K562 (cell line): Measurements from ENCODE around the gene SELPLG. TPM values are rescaled to one million over a fixed set of nuclear protein-coding genes. Genes with fewer than 3 reads are reported as not detected.

Experiments used
- IRF2 ChIP-seq: sonication (generic); formaldehyde crosslinking; IDR thresholded peaks from 2 replicates; pipeline ENCODE4 v1.8.1; 2022; ENCODE audit warnings: mild to moderate bottlenecking, missing genetic modification reagents
- KDM4B ChIP-seq, 2 experiments: fragments of 450-650 bp in 1 of 2; sonication (generic) in 1 of 2; IDR thresholded peaks; 2 replicates each; pipeline ENCODE4 v1.6.1; 2016 to 2017; ENCODE audit warnings: borderline replicate concordance in 2 of 2, antibody characterized with exemption in 1 of 2, low read depth in 1 of 2, mild to moderate bottlenecking in 1 of 2
- RNF2 ChIP-seq: sonication (generic); IDR thresholded peaks from 2 replicates; pipeline ENCODE4 v1.6.1; 2016
- SOX6 ChIP-seq: fragments of 450-650 bp; IDR thresholded peaks from 2 replicates; pipeline ENCODE4 v1.6.1; 2014; ENCODE audit warnings: mild to moderate bottlenecking
- SP1 ChIP-seq: sonication (generic); formaldehyde crosslinking; IDR thresholded peaks from 2 replicates; pipeline ENCODE4 v1.8.1; 2022; ENCODE audit warnings: mild to moderate bottlenecking, missing genetic modification reagents
- ZFX ChIP-seq: sonication (generic); formaldehyde crosslinking; IDR thresholded peaks from 2 replicates; pipeline ENCODE4 v1.8.0; 2022; ENCODE audit warnings: mild to moderate bottlenecking, missing genetic modification reagents, moderate library complexity
- ZNF165 ChIP-seq: fragments of 250-450 bp; sonication (Bioruptor Pico); IDR thresholded peaks from 2 replicates; pipeline ENCODE4 v1.4.0; 2020; ENCODE audit warnings: borderline replicate concordance
- ZNF57 ChIP-seq: fragments of 450-650 bp; formaldehyde crosslinking; IDR thresholded peaks from 2 replicates; pipeline ENCODE4 v1.4.0; 2020; ENCODE audit warnings: mild to moderate bottlenecking, moderate library complexity
- polyA plus RNA-seq, 8 experiments: library from polyadenylated mRNA; depleted of rRNA in 4 of 8; stranded (reverse) in 5 of 8; unstranded in 3 of 8; fragments of >200 nt; fragmentation: Nextera tagmentation in 2 of 8; fragmentation: Illumina TruSeq in 1 of 8; extraction: Ambion mirVana in 2 of 8; extraction: Trizol in 1 of 8; gene quantifications; 2 replicates each; pipeline versions ENCODE4 v1.2.1 to v1.2.3, GENCODE V29; 2011 to 2014; ENCODE audit warnings: inconsistent platforms in 1 of 8, missing spikeins in 1 of 8
- total RNA-seq, 7 experiments: library from RNA; depleted of rRNA in 6 of 7; stranded (reverse); fragments of >200 nt in 6 of 7; fragmentation: Illumina TruSeq in 2 of 7; extraction: Trizol in 2 of 7; gene quantifications; 2 replicates each; pipeline versions ENCODE4 v1.2.1 to v1.2.3, GENCODE V29; 2011 to 2021; ENCODE audit warnings: low replicate concordance in 1 of 7
- TF ChIP-seq, protein P1 (sequence below), 2 experiments: fragments of 200-800 bp in 1 of 2; sonication (Bioruptor generic) in 1 of 2; sonication (generic) in 1 of 2; formaldehyde crosslinking in 1 of 2; IDR thresholded peaks in 1 of 2; conservative IDR thresholded peaks in 1 of 2; 2 replicates each; pipeline versions ENCODE4 v1.5.0 to v1.6.1; 2016 to 2020; ENCODE audit warnings: missing compliant biosample characterization in 1 of 2, missing genetic modification characterization in 1 of 2, missing genetic modification reagents in 1 of 2
- TF ChIP-seq, protein P2 (sequence below): fragments of 200-800 bp; sonication (Bioruptor generic); IDR thresholded peaks from 2 replicates; pipeline ENCODE4 v1.6.1; 2016; ENCODE audit warnings: missing genetic modification characterization, missing compliant biosample characterization

Gene SELPLG
- total and polyA plus RNA-seq, 9 of the 15 experiments (the other 6 are each of a cell fraction or from before 2014, with no cell fraction given): 0.22 to 10.2 (median 1.7) TPM

DNA sequence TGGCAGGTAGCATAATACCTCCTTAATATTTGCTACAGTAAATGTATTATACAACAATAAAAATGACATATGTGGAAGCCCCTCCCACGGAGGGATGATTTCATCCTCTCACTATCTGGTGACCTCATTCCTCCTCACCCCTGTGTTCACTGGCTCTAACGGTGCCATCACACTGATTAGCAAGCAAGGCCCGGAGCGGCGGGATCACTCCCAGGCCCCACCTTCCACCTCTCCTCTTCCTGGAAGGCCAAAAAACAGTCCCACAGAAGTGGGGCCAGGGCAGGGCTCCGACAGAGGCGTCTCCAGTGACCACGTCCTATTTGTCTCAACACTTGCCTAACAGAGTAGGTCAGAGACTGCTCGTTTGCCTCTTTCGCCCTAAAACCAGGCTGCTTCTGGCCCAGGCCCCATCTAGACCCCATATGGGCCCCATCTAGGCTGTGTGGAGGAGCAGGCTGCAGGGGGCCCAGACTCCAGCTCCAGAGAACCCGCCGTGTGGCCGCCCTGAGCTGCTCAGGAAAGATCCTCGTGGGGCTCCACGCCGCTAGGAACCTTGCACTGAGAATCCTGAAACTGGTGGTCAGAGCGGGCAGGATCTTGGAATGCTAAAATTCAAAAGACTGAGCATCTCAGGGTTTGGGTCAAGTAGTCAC lies 3.7 kb downstream of the SELPLG start (continued):
- TF ChIP-seq, protein P1, sequence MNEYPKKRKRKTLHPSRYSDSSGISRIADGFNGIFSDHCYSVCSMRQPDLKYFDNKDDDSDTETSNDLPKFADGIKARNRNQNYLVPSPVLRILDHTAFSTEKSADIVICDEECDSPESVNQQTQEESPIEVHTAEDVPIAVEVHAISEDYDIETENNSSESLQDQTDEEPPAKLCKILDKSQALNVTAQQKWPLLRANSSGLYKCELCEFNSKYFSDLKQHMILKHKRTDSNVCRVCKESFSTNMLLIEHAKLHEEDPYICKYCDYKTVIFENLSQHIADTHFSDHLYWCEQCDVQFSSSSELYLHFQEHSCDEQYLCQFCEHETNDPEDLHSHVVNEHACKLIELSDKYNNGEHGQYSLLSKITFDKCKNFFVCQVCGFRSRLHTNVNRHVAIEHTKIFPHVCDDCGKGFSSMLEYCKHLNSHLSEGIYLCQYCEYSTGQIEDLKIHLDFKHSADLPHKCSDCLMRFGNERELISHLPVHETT (CRISPR knock-in tag; conservative IDR thresholded peaks at IDR 0.05 in 1 of 2, IDR thresholded peaks at IDR 0.05 in 1 of 2): 0 out of 4 replicates have a peak, but pooled peaks of 1 of the 2 experiments have one; percentile 48
- TF ChIP-seq SOX6 (peak; percentile 54), RNF2 (peak; percentile 57; the same call in 1 of the 2 replicates), IRF2 (CRISPR knock-in tag) (no peak), SP1 (peak; percentile 37; the same call in 1 of the 2 replicates), KDM4B (IDR thresholded peaks at IDR 0.05; ENCODE audit: borderline replicate concordance in 2 of 2, low read depth in 1 of 2) (0 out of 4 replicates have a peak, but pooled peaks of 1 of the 2 experiments have one; percentile 50), ZFX (CRISPR knock-in tag) (peak; percentile 92), ZNF57 (peak; percentile 61; the same call in 1 of the 2 replicates), ZNF165 (CRISPR knock-in tag) (0 out of 2 replicates have a peak, but pooled peaks have one; percentile 11)
- TF ChIP-seq, protein P2, sequence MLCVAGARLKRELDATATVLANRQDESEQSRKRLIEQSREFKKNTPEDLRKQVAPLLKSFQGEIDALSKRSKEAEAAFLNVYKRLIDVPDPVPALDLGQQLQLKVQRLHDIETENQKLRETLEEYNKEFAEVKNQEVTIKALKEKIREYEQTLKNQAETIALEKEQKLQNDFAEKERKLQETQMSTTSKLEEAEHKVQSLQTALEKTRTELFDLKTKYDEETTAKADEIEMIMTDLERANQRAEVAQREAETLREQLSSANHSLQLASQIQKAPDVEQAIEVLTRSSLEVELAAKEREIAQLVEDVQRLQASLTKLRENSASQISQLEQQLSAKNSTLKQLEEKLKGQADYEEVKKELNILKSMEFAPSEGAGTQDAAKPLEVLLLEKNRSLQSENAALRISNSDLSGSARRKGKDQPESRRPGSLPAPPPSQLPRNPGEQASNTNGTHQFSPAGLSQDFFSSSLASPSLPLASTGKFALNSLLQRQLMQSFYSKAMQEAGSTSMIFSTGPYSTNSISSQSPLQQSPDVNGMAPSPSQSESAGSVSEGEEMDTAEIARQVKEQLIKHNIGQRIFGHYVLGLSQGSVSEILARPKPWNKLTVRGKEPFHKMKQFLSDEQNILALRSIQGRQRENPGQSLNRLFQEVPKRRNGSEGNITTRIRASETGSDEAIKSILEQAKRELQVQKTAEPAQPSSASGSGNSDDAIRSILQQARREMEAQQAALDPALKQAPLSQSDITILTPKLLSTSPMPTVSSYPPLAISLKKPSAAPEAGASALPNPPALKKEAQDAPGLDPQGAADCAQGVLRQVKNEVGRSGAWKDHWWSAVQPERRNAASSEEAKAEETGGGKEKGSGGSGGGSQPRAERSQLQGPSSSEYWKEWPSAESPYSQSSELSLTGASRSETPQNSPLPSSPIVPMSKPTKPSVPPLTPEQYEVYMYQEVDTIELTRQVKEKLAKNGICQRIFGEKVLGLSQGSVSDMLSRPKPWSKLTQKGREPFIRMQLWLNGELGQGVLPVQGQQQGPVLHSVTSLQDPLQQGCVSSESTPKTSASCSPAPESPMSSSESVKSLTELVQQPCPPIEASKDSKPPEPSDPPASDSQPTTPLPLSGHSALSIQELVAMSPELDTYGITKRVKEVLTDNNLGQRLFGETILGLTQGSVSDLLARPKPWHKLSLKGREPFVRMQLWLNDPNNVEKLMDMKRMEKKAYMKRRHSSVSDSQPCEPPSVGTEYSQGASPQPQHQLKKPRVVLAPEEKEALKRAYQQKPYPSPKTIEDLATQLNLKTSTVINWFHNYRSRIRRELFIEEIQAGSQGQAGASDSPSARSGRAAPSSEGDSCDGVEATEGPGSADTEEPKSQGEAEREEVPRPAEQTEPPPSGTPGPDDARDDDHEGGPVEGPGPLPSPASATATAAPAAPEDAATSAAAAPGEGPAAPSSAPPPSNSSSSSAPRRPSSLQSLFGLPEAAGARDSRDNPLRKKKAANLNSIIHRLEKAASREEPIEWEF (CRISPR knock-in tag): peak; percentile 82; the same call in 1 of the 2 replicates
